H1 (cell line): ENCODE data around the gene CFAP157. TPM values are rescaled to one million over a fixed set of nuclear protein-coding genes. Genes with fewer than 3 reads are reported as not detected.

Experiments
- CBX8 ChIP-seq: fragments of 300-800, 300-1000 bp; sonication (generic); IDR thresholded peaks from 2 replicates; pipeline ENCODE4 v1.7.1; 2016; ENCODE audit warnings: low read depth, low read length, borderline replicate concordance
- CHD1 ChIP-seq: IDR thresholded peaks from 2 replicates; pipeline ENCODE4 v1.6.1; 2012; ENCODE audit warnings: low read depth, low read length, improper control_type of control experiment
- SIX5 ChIP-seq: IDR thresholded peaks from 2 replicates; pipeline ENCODE4 v1.6.1; 2011; ENCODE audit warnings: mild to moderate bottlenecking, low read depth, low read length
- TAF1 ChIP-seq: IDR thresholded peaks from 2 replicates; pipeline ENCODE4 v1.6.1; 2011; ENCODE audit warnings: mild to moderate bottlenecking, low read depth, low read length
- TAF7 ChIP-seq: optimal IDR thresholded peaks from 2 replicates; pipeline ENCODE3; 2011; ENCODE audit warnings: low read depth, mild to moderate bottlenecking, inconsistent platforms, low read length, moderate library complexity, borderline replicate concordance
- TCF12 ChIP-seq: IDR thresholded peaks from 2 replicates; pipeline ENCODE4 v1.6.1; 2011; ENCODE audit warnings: low read depth, mild to moderate bottlenecking, low read length
- polyA plus RNA-seq, 7 experiments: library from polyadenylated mRNA; depleted of rRNA in 3 of 7; stranded (reverse) in 5 of 7; unstranded in 2 of 7; fragments of >200 nt in 5 of 7; fragments of 200-250 nt in 2 of 7; gene quantifications; 1 replicate in 5 of 7; 2 replicates in 1 of 7; 4 replicates in 1 of 7; pipeline versions ENCODE4 v1.2.1 to v1.2.3, GENCODE V29; 2011 to 2013; ENCODE audit warnings: missing spikeins in 2 of 7, mixed read lengths in 2 of 7
- total RNA-seq: library from RNA; stranded (reverse); fragmentation: NEBNext Ultra II Directional; extraction: Animal tissue kit (Norgen Biotek cat#: 25700); gene quantifications from 2 replicates; pipeline ENCODE4 v1.2.1, GENCODE V29; 2021

CFAP157 gene
- total and polyA plus RNA-seq, 2 of the 8 experiments (the other 6 are each of a cell fraction or from before 2014, with no cell fraction given): not detected

DNA sequence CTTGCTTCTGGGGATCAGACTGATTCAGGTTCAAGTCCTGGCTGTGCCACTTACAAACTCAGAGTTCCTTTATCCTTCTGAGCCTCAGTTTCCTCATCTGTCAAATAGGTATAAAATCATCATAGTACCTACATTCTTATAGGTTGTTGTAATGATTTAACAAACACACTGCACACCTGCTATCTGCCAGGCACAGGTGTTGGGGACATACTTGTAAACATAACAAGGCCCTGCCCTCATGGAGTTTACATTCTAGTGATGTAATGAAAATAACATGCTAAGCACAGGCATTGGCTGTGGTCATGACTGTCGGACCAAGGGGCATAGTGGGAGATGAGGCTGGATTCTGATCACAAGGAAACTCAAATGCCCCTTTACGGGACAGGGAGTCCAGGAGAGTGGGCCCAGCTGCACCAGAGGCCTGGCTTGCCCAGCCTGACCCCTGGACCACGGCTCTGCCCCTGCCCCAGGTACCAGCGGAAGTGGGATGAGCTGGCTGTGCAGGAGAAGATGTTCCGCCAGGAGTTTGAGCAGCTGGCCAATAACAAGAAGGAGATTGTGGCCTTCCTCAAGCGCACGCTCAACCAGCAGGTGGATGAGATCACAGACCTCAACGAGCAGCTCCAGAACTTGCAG lies 2.3 kb downstream of the CFAP157 start (continued):
- TF ChIP-seq TAF7: no peak
- no peak for TF ChIP-seq TAF1
- no peak for TF ChIP-seq CHD1
- TF ChIP-seq SIX5: no peak
- TF ChIP-seq CBX8: no peak
- no peak for TF ChIP-seq TCF12
